Peyer's patch (tissue), 4 donors: ENCODE results near the gene SOBP. TPM values are rescaled to one million over a fixed set of nuclear protein-coding genes. Genes with fewer than 3 reads are reported as not detected.

Experiments used
- DNase-seq, 3 donors: peaks; one replicate each; pipeline ENCODE4 v3.0.0-alpha.2; 2017 to 2019
- H3K27ac ChIP-seq, 4 donors: fragments of 200-600 bp; sonication (generic); one replicate each; pipeline ENCODE4 v1.5.1; 2016 to 2019
- H3K27me3 ChIP-seq, 2 donors: fragments of 200-600 bp; sonication (generic); one replicate each; pipeline ENCODE4 v1.5.1; 2019
- H3K36me3 ChIP-seq, 3 donors: fragments of 200-600 bp; sonication (generic); one replicate each; pipeline ENCODE4 v1.5.1; 2016 to 2019
- H3K4me1 ChIP-seq, 4 donors: fragments of 200-600 bp; sonication (generic); one replicate each; pipeline ENCODE4 v1.5.1; 2016 to 2019
- H3K4me3 ChIP-seq, 4 donors: fragments of 200-600 bp; sonication (generic); 1 replicate in 3 of 4; 2 replicates in 1 of 4; pipeline ENCODE4 v1.5.1; 2016 to 2019; ENCODE audit warnings: mild to moderate bottlenecking in 1 of 4
- H3K9me3 ChIP-seq, 4 donors: fragments of 200-600 bp; sonication (generic); one replicate each; pipeline ENCODE4 v1.5.1; 2016 to 2019; ENCODE audit warnings: mild to moderate bottlenecking in 1 of 4
- CTCF ChIP-seq, 6 experiments: fragments of 450-650 bp in 4 of 6; fragments of 200-600 bp in 2 of 6; sonication (generic) in 1 of 6; IDR thresholded peaks; one replicate each; pipeline ENCODE4 v1.5.1; 2017 to 2019; ENCODE audit warnings: antibody characterized with exemption in 6 of 6, mild to moderate bottlenecking in 3 of 6, moderate library complexity in 1 of 6
- POLR2A ChIP-seq, 2 donors: fragments of 450-650 bp; IDR thresholded peaks; one replicate each; pipeline ENCODE4 v1.5.1; 2017; ENCODE audit warnings: antibody characterized with exemption in 2 of 2, mild to moderate bottlenecking in 2 of 2, moderate library complexity in 2 of 2
- total RNA-seq, 4 donors: library from RNA; depleted of rRNA; stranded (reverse); fragments of >200 nt; gene quantifications; one replicate each; pipeline ENCODE4 v1.1.0, GENCODE V29; 2016

SOBP gene
- total RNA-seq, 4 donors from 2014 or later, result 0.35 to 13.2 (median 1.8) TPM

- no peak overlapping the region for H3K27ac ChIP-seq
- no peak overlapping the region for H3K4me3 ChIP-seq
- no peak for DNase-seq
- H3K36me3 ChIP-seq, result no peaks in the 10 kb centered on the region
- H3K4me1 ChIP-seq, result peaks cover 0 to 10% (median 3%) of the 10 kb centered on the region in 4 donors
- no peaks in the 10 kb centered on the region for H3K27me3 ChIP-seq
- TF ChIP-seq CTCF (IDR thresholded peaks at IDR 0.05) (no peak), POLR2A (IDR thresholded peaks at IDR 0.05) (no peak)
- H3K9me3 ChIP-seq, result no peaks in the 10 kb centered on the region
Measured at GRCh38 chr6:107707346-107708275, 217.7 kb downstream of the SOBP start.

GRCh38 chr6:107708435-107708834, 218.5 kb downstream of the SOBP start:
- Histone ChIP-seq H3K4me1 (peaks cover 0 to 13% (median 10%) of the 10 kb centered on the region in 4 donors), H3K27ac (no peak overlapping the region), H3K9me3 (no peaks in the 10 kb centered on the region), H3K27me3 (no peaks in the 10 kb centered on the region), H3K36me3 (no peaks in the 10 kb centered on the region), H3K4me3 (no peak overlapping the region)
- no peak for TF ChIP-seq CTCF (IDR thresholded peaks at IDR 0.05)
- TF ChIP-seq POLR2A (IDR thresholded peaks at IDR 0.05), result no peak
- no peak for DNase-seq

- H3K4me3 ChIP-seq, result no peak overlapping the region
- H3K27me3 ChIP-seq, result no peaks in the 10 kb centered on the region
- H3K27ac ChIP-seq, result no peak overlapping the region
- no peaks in the 10 kb centered on the region for H3K9me3 ChIP-seq
- TF ChIP-seq POLR2A (IDR thresholded peaks at IDR 0.05) (no peak), CTCF (IDR thresholded peaks at IDR 0.05) (no peak)
- no peaks in the 10 kb centered on the region for H3K36me3 ChIP-seq
- peaks cover 0 to 13% (median 12%) of the 10 kb centered on the region in 4 donors for H3K4me1 ChIP-seq
- no peak for DNase-seq
Measured at GRCh38 chr6:107709341-107709740, 219.4 kb downstream of the SOBP start.

Other genes with a start within 250 kb of the SOBP start
- gene PDSS2, start 30.6 kb upstream of the SOBP start, total RNA-seq, result 10 to 100 TPM in 3 of 4 donors, 1 to 10 TPM in 1; 9.5 to 16.5 (median 15.4) TPM